Measurements from ENCODE around the gene PRDM16. TPM values are rescaled to one million over a fixed set of nuclear protein-coding genes. Genes with fewer than 3 reads are reported as not detected.

Gene PRDM16
- total and polyA plus RNA-seq, 2 of the 4 experiments (the other 2 are of a cell fraction) = 0.02 TPM; not detected in 1

GRCh38 chr1:3368711-3369445 lies 299.9 kb downstream of the PRDM16 start:
- no peak for ATAC-seq (ENCODE audit: low read depth)
- Histone ChIP-seq H2BK15ac (ENCODE audit: low read depth, low read length) (no peak overlapping the region), H3K36me3 (ENCODE audit: control insufficient read depth, insufficient read depth, low read length) (no peaks in the 10 kb centered on the region), H3K18ac (ENCODE audit: low read depth, low read length) (no peak overlapping the region), H3K9me1 (ENCODE audit: insufficient read depth, low read length) (no peaks in the 10 kb centered on the region), H3K27me3 (ENCODE audit: control insufficient read depth, insufficient read depth, low read length) (peaks cover 17% of the 10 kb centered on the region), H2BK20ac (ENCODE audit: low read depth, low read length) (no peak overlapping the region), H3K79me1 (ENCODE audit: low read depth in 1 of 2, low read length in 2 of 2) (no peaks in the 10 kb centered on the region), H3K4me1 (ENCODE audit: control insufficient read depth, insufficient read depth, low read length) (peaks cover 1% of the 10 kb centered on the region; the same call in 1 of the 2 replicates), H3K4me3 (ENCODE audit: insufficient read depth, low read depth, low read length) (no peak overlapping the region), H3K4ac (ENCODE audit: low read depth, low read length) (no peak overlapping the region), H4K20me1 (ENCODE audit: insufficient read depth, low read length) (no peaks in the 10 kb centered on the region), H3K27ac (ENCODE audit: insufficient read depth, low read length) (no peak overlapping the region), H2AK9ac (replicated peaks; ENCODE audit: low read depth, low read length, poor library complexity) (no peak overlapping the region), H3K14ac (replicated peaks; ENCODE audit: low read depth, low read length) (no peak overlapping the region), H3K9me3 (ENCODE audit: control insufficient read depth, insufficient read depth, low read length) (no peaks in the 10 kb centered on the region), H3K4me2 (ENCODE audit: low read depth, low read length) (no peak overlapping the region), H2BK120ac (ENCODE audit: low read depth, low read length) (no peak overlapping the region), H2AFZ (replicated peaks; ENCODE audit: low read length, poor library complexity) (no peak overlapping the region), H4K5ac (ENCODE audit: low read depth, low read length) (no peak overlapping the region), H3K56ac (ENCODE audit: extremely low read depth, insufficient read depth, low read length) (no peak overlapping the region), H3K23ac (ENCODE audit: low read depth, low read length) (no peak overlapping the region), H2BK5ac (ENCODE audit: low read depth, low read length, poor library complexity, severe bottlenecking) (no peak overlapping the region), H4K8ac (ENCODE audit: low read depth in 2 of 2, low read length in 2 of 2) (no peak overlapping the region), H4K91ac (ENCODE audit: insufficient read depth, low read depth, low read length) (no peak overlapping the region), H3K9ac (ENCODE audit: low read depth, low read length) (no peak overlapping the region), H2AK5ac (ENCODE audit: low read depth, low read length) (no peak overlapping the region)
- intact Hi-C loops (cut with micrococcal nuclease) (no loop called here), in situ Hi-C loops (cut with MboI; ENCODE audit: low sequenced_read_pairs) (no loop called here), dilution Hi-C loops (cut with HindIII; ENCODE audit: low sequenced_read_pairs, unreplicated experiment) (no loop called here)
- TF ChIP-seq RAD21 (IDR thresholded peaks at IDR 0.05; ENCODE audit: low read length) (no peak), FOS (IDR thresholded peaks at IDR 0.05; ENCODE audit: low read depth, low read length) (no peak), MAFK (IDR thresholded peaks at IDR 0.05; ENCODE audit: low read depth, low read length) (no peak), ELK1 (IDR thresholded peaks at IDR 0.05; ENCODE audit: borderline replicate concordance, low read depth, low read length) (no peak), BHLHE40 (IDR thresholded peaks at IDR 0.05; ENCODE audit: low read depth, low read length) (no peak), CEBPB (IDR thresholded peaks at IDR 0.05; ENCODE audit: low read depth, low read length) (no peak), SMC3 (IDR thresholded peaks at IDR 0.05; ENCODE audit: low read depth, low read length) (no peak), RFX5 (IDR thresholded peaks at IDR 0.05; ENCODE audit: low read depth, low read length) (no peak), CTCF (conservative IDR thresholded peaks at IDR 0.05; ENCODE audit: low read depth, low read length) (no peak), MXI1 (IDR thresholded peaks at IDR 0.05; ENCODE audit: borderline replicate concordance, low read depth, low read length) (no peak), MAZ (IDR thresholded peaks at IDR 0.05; ENCODE audit: borderline replicate concordance, low read depth, low read length) (no peak), NFE2L2 (IDR thresholded peaks at IDR 0.05; ENCODE audit: low read depth, low read length) (no peak), RCOR1 (IDR thresholded peaks at IDR 0.05; ENCODE audit: insufficient replicate concordance, low read length) (no peak), POLR2A (IDR thresholded peaks at IDR 0.05; ENCODE audit: low read depth, low read length) (no peak), CHD1 (IDR thresholded peaks at IDR 0.05; ENCODE audit: low read depth, low read length) (no peak), USF2 (IDR thresholded peaks at IDR 0.05; ENCODE audit: low read depth, low read length) (no peak)
- no TSS peak for BruUV-seq (replicated peaks)
- ChIA-PET CTCF (no interaction called here), POLR2A (ENCODE audit: unreplicated experiment) (no interaction called here)
- no CpG with 5 or more reads among the region's 16 CpGs for WGBS, 2 experiments (ENCODE audit: extremely low coverage in 2 of 2, insufficient read length in 1 of 2)
- DNase-seq = no peak
